ENCODE data around the gene FCHSD2.

DNA sequence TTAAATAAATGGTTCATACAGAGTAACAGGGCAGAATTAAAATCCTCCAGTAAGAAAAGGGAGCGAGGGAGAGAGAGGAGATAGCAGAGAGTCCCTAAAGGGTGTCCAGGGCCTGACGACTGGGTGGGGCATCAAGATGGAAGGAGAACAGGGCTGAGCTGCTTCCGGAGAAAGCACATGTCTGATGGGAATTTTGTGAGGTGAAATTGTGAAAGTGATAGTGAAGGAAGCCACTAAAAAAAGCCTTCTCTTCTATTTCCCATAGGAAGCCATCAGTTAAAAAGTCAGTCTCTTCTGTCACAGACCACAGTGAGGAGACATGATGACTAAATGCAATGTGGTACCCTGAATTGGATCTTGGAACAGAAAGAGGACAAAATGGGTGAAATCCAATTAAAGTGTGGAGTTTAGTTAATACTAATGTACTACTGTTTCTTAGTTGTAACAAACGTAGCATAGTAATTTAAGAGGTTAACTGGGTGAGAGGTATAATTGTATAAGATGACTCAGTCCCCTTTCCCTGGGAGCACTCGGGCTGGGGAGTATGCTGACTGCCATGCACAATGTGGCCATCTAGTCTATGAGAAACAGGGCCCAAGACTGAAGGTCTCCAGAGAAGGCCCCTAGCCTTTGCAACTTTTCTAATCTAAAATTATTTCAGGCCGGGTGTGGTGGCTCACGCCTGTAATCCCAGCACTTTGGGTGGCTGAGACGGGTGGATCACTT, 29.5 kb upstream of the FCHSD2 start:
- TF ChIP-seq, protein P1, sequence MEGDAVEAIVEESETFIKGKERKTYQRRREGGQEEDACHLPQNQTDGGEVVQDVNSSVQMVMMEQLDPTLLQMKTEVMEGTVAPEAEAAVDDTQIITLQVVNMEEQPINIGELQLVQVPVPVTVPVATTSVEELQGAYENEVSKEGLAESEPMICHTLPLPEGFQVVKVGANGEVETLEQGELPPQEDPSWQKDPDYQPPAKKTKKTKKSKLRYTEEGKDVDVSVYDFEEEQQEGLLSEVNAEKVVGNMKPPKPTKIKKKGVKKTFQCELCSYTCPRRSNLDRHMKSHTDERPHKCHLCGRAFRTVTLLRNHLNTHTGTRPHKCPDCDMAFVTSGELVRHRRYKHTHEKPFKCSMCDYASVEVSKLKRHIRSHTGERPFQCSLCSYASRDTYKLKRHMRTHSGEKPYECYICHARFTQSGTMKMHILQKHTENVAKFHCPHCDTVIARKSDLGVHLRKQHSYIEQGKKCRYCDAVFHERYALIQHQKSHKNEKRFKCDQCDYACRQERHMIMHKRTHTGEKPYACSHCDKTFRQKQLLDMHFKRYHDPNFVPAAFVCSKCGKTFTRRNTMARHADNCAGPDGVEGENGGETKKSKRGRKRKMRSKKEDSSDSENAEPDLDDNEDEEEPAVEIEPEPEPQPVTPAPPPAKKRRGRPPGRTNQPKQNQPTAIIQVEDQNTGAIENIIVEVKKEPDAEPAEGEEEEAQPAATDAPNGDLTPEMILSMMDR (IDR thresholded peaks at IDR 0.05) = no peak
- TF ChIP-seq POLR2A (IDR thresholded peaks at IDR 0.05; ENCODE audit: low read depth) = no peak
- no peak for TF ChIP-seq EP300 (IDR thresholded peaks at IDR 0.05)
